Prostate gland (tissue), 2 donors: Measurements from ENCODE around the gene CCNJL. TPM values are rescaled to one million over a fixed set of nuclear protein-coding genes. Genes with fewer than 3 reads are reported as not detected.
"Not testable (repeated sequence)": the region's sequence is repeated elsewhere in the genome, so short reads cannot be mapped to it uniquely, and the experiment has no call there.

Source experiments
- DNase-seq: peaks from one replicate; pipeline ENCODE4 v3.0.0-alpha.2; 2019; ENCODE audit warnings: low spot score
- H3K27ac ChIP-seq, 2 donors: fragments of 200-600 bp; sonication (generic); 2 replicates each; pipeline ENCODE4 v1.5.1; 2017 to 2019
- H3K27me3 ChIP-seq: fragments of 200-600 bp; sonication (generic); replicated peaks from 2 replicates; pipeline ENCODE4 v1.5.1; 2019; ENCODE audit not compliant: insufficient read depth
- H3K36me3 ChIP-seq, 2 donors: fragments of 200-600 bp; sonication (generic); 1 replicate in 1 of 2; 2 replicates in 1 of 2; pipeline versions ENCODE4 v1.5.1 to v1.8.1; 2017 to 2019
- H3K4me1 ChIP-seq: fragments of 200-600 bp; sonication (generic); replicated peaks from 2 replicates; pipeline ENCODE4 v1.5.1; 2019
- H3K4me3 ChIP-seq, 2 donors: fragments of 200-600 bp; sonication (generic); 2 replicates each; pipeline ENCODE4 v1.5.1; 2017 to 2019
- H3K9me3 ChIP-seq: fragments of 200-600 bp; sonication (generic); 2 replicates; pipeline ENCODE4 v1.5.1; 2017
- CTCF ChIP-seq, 4 experiments: fragments of 200-600 bp in 2 of 4; fragments of 450-650 bp in 2 of 4; sonication (generic) in 2 of 4; IDR thresholded peaks; 1 replicate in 3 of 4; 2 replicates in 1 of 4; pipeline ENCODE4 v1.5.1; 2016 to 2019; ENCODE audit warnings: antibody characterized with exemption in 4 of 4, mild to moderate bottlenecking in 2 of 4, moderate library complexity in 2 of 4
- POLR2A ChIP-seq: fragments of 450-650 bp; IDR thresholded peaks from one replicate; pipeline ENCODE4 v1.6.1; 2016; ENCODE audit warnings: antibody characterized with exemption, mild to moderate bottlenecking
- POLR2AphosphoS5 ChIP-seq: sonication (generic); formaldehyde crosslinking; IDR thresholded peaks from one replicate; pipeline ENCODE4 v1.6.1; 2017; ENCODE audit warnings: antibody characterized with exemption
- WGBS: methylation state at CpG from one replicate; pipeline ENCODE4 v1.1.5; 2018; 5-methylcytosine and 5-hydroxymethylcytosine counted together
- intact Hi-C: fragments of 100-400 bp; cut with DNase I; formaldehyde crosslinking; loops from one replicate; pipeline ENCODE4 v1.14.2; 2022
- total RNA-seq, 2 donors: library from RNA; depleted of rRNA; stranded (reverse); fragments of >200 nt; gene quantifications; one replicate each; pipeline ENCODE4 v1.1.0, GENCODE V29; 2016

Gene CCNJL
- total RNA-seq, 2 donors from 2014 or later: 4.1 to 26.7 TPM

GRCh38 chr5:160347448-160347847 is 35.1 kb upstream of the CCNJL start:
- Histone ChIP-seq H3K9me3 (no peaks in the 10 kb centered on the region), H3K27ac (no peak overlapping the region), H3K4me3 (no peak overlapping the region), H3K36me3 (no peaks in the 10 kb centered on the region), H3K4me1 (no peaks in the 10 kb centered on the region), H3K27me3 (no peaks in the 10 kb centered on the region)
- DNase-seq: no peak
- intact Hi-C loops: loop anchor here (5.0 kb wide), 1 partner anchor 325 kb away; no protein-coding TSS in a partner anchor
- 57% methylated on average over 6 of the region's 6 CpGs for WGBS
- TF ChIP-seq CTCF (IDR thresholded peaks at IDR 0.05) (no peak), POLR2A (no peak), POLR2AphosphoS5 (no peak)

- Histone ChIP-seq H3K9me3 (no peaks in the 10 kb centered on the region), H3K27me3 (no peaks in the 10 kb centered on the region), H3K4me1 (no peaks in the 10 kb centered on the region), H3K27ac (no peak overlapping the region), H3K4me3 (no peak overlapping the region), H3K36me3 (no peaks in the 10 kb centered on the region)
- WGBS: 61% methylated on average over 4 of the region's 4 CpGs
- TF ChIP-seq CTCF (IDR thresholded peaks at IDR 0.05) (no peak), POLR2AphosphoS5 (no peak), POLR2A (no peak)
- intact Hi-C loops: no loop called here
- no peak for DNase-seq
These were observed 30.1 kb upstream of the CCNJL start for GRCh38 chr5:160342413-160342941.

- intact Hi-C loops: no loop called here
These were observed 29.0 kb upstream of the CCNJL start for GRCh38 chr5:160341309-160341870.

GRCh38 chr5:160340513-160340912 is 28.1 kb upstream of the CCNJL start:
- H3K9me3 ChIP-seq, intact Hi-C loops, H3K27ac ChIP-seq, DNase-seq, H3K4me1 ChIP-seq, H3K36me3 ChIP-seq, H3K27me3 ChIP-seq, H3K4me3 ChIP-seq: not testable (repeated sequence)

More at GRCh38 chr5:160341309-160341870, 29.0 kb upstream of the CCNJL start:
- H3K4me1 ChIP-seq: no peaks in the 10 kb centered on the region
- H3K36me3 ChIP-seq: no peaks in the 10 kb centered on the region
- no peaks in the 10 kb centered on the region for H3K27me3 ChIP-seq
- no peak for TF ChIP-seq CTCF (IDR thresholded peaks at IDR 0.05)
- no peak for TF ChIP-seq POLR2A
- TF ChIP-seq POLR2AphosphoS5: no peak
- DNase-seq: no peak
- no peaks in the 10 kb centered on the region for H3K9me3 ChIP-seq
- H3K4me3 ChIP-seq: no peak overlapping the region
- H3K27ac ChIP-seq: no peak overlapping the region
- WGBS: 73% methylated on average over 6 of the region's 6 CpGs

- 76% methylated on average over 10 of the region's 10 CpGs for WGBS
- no peak overlapping the region for H3K4me3 ChIP-seq
- no peak overlapping the region for H3K27ac ChIP-seq
- H3K36me3 ChIP-seq: no peaks in the 10 kb centered on the region
- no peaks in the 10 kb centered on the region for H3K4me1 ChIP-seq
- DNase-seq: no peak
- intact Hi-C loops: no loop called here
- no peaks in the 10 kb centered on the region for H3K27me3 ChIP-seq
- no peaks in the 10 kb centered on the region for H3K9me3 ChIP-seq
- TF ChIP-seq POLR2A: no peak
- TF ChIP-seq POLR2AphosphoS5: no peak
- no peak for TF ChIP-seq CTCF (IDR thresholded peaks at IDR 0.05)
These were observed 27.2 kb upstream of the CCNJL start for GRCh38 chr5:160339406-160340130.

GRCh38 chr5:160334716-160335115 is 22.4 kb upstream of the CCNJL start:
- H3K4me1 ChIP-seq, H3K9me3 ChIP-seq, intact Hi-C loops, DNase-seq, H3K36me3 ChIP-seq, H3K27ac ChIP-seq, H3K27me3 ChIP-seq, H3K4me3 ChIP-seq: not testable (repeated sequence)
- 83% methylated on average over 3 of the region's 3 CpGs for WGBS
